ENCODE data around the gene NRIP1.

DNA sequence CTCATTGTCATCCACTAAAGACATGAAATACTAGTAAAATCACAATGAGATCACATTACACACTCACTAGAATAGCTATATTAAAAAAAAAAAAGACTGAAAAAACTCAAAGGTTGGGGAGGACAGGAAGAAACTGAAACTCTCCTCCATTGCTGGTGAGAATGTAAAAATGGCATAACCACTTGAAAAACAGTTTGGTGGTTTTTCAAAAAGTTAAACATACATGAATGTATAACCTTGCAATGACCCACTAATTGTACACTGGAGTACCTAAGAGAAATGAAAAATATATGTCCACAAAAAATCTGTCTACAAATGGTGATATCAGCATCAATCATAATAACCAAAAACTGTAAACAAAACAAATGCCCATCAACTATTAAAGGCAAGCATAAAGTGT is 44.0 kb downstream of the NRIP1 start:
- TF ChIP-seq CTCF (IDR thresholded peaks at IDR 0.05; ENCODE audit: low read depth, low read length) (no peak), EZH2phosphoT487 (IDR thresholded peaks at IDR 0.05; ENCODE audit: low read depth) (no peak)
